ENCODE measurements around the gene CACNA1C.

The CACNA1C gene

DNA sequence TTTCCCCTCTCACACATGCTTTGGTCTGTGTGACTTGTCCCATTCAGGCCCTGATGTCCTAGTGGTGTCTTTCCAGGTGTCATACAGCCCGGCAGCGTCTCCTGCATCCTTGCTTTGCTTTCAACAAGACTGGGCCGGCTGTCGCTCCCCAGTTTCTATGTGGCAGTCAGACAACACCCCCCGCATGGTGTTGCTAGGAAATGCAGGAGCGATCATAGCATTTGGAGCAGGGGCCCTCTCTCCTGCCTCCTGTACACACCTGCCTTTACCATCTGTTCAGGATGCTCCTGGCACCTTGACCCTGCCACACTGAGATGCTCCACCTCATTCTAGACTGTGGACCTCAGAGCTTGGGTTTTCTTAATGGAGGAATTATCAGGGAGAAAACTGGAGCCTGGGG lies 29.5 kb downstream of the CACNA1C start:
- no peak for DNase-seq (ENCODE audit: insufficient read length, low spot score)
- no peak for FAIRE-seq
- TF ChIP-seq PAX5 (IDR thresholded peaks at IDR 0.05; ENCODE audit: insufficient read depth, low read length, severe bottlenecking) (no peak), POU2F2 (IDR thresholded peaks at IDR 0.05; ENCODE audit: low read depth, low read length) (no peak), POLR2AphosphoS5 (IDR thresholded peaks at IDR 0.05; ENCODE audit: low read depth, low read length) (no peak), SPI1 (IDR thresholded peaks at IDR 0.05; ENCODE audit: low read depth, low read length) (no peak), TAF1 (IDR thresholded peaks at IDR 0.05; ENCODE audit: low read depth, low read length) (no peak), POLR2A (IDR thresholded peaks at IDR 0.05; ENCODE audit: low read depth, low read length) (no peak)

DNA sequence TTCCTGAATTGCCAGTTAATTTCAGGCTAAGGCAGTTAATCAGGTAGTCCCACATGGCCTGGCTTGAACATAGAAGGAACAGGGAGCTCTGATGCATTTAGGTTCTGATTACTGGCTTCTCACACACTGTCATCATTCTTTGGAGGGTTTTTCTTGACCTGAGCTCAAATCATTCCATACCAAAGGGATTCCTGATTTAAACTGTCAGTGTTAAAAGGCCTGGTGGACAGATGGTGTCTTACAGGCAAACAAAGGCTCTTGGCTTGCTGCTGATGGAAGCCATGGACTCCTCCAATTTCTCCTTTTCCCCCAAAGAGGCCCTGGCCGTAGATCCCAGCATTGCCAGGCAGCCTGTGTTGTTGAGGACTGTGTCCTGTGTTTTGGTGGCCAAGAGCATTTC lies 30.2 kb downstream of the CACNA1C start:
- no peak for FAIRE-seq
- no peak for DNase-seq (ENCODE audit: insufficient read length, low spot score)
- TF ChIP-seq SPI1 (IDR thresholded peaks at IDR 0.05; ENCODE audit: low read depth, low read length) (no peak), POLR2AphosphoS5 (IDR thresholded peaks at IDR 0.05; ENCODE audit: low read depth, low read length) (no peak), TAF1 (IDR thresholded peaks at IDR 0.05; ENCODE audit: low read depth, low read length) (no peak), POLR2A (IDR thresholded peaks at IDR 0.05; ENCODE audit: low read depth, low read length) (no peak), POU2F2 (IDR thresholded peaks at IDR 0.05; ENCODE audit: low read depth, low read length) (no peak), PAX5 (IDR thresholded peaks at IDR 0.05; ENCODE audit: insufficient read depth, low read length, severe bottlenecking) (no peak)

DNA sequence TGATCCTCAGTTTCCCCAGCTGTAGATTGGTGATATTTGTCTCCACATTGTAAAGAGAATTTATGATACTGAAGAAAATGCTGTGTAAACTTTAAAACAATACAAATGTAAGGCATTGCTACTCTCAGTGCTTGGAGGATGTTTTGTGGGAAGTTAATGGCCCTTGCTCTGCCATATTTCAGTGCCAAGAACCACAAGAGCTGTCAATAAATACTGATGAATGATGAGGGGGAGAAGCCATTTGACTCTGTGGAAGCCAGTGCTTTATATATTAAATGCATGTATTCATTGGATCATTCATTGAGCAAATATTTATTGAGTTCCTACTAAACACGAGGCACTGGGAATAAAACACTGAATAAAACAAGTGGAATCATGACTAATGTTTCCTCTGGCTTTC lies 30.8 kb downstream of the CACNA1C start:
- FAIRE-seq = no peak
- TF ChIP-seq TAF1 (IDR thresholded peaks at IDR 0.05; ENCODE audit: low read depth, low read length) = no peak
- DNase-seq (ENCODE audit: insufficient read length, low spot score) = no peak

DNA sequence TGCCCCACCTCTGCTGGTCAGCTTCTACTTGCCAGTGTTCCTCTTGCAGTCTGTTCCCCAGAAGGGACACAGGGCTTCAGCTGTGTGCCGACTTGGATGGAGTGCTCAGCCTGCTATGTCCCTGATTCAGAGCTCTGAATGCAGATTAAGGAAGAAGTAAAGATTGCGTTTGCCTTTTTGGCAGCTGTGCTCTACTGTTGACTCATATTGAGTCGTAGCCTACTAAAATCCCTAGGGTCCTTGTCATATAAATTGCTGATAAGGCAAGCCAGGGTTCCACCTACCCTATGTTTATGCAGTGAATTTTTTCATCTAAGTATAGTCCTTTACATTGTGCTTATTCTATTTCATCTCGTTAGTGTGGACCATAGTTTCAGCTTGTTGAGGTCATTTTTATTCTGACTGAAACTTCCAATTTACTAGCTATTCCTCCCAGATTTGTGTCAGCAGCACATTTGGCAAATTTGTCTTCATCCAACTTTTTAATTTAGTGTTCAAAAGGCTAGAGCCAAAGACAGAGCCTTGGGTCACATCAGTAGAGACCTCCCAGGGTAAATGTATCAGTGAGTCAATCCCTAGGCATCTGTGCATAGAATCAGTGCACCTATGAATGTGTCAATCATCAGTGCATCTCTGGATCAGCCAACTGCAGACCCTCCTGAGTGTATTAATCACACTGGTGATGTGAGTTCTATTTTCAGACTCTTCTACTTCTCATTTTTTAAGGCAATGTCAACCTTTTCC lies 31.9 kb downstream of the CACNA1C start:
- DNase-seq (ENCODE audit: insufficient read length, low spot score) = no peak
- FAIRE-seq = no peak

DNA sequence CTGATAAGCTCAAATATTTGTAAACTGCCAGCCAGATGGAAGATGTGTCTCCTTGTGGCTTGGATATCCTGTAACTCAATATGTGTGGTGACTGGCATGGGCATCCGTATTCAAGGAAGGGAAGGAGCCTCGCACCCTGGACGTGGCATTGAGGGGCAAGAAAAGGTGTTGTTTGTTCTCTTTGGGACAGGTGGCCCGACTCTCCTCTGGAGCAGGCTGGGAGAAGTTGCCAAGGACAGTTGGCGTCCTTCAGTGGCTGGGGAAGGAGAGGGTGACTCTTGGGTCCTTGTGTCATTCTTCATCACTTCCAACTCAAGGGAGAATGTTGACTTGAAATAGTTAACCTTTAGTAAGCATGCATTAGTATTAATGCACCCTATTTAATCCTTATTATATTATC lies 39.6 kb downstream of the CACNA1C start:
- no peak for TF ChIP-seq POLR2A (IDR thresholded peaks at IDR 0.05; ENCODE audit: low read depth, low read length)
- no peak for TF ChIP-seq SPI1 (IDR thresholded peaks at IDR 0.05; ENCODE audit: low read depth, low read length)
- TF ChIP-seq POU2F2 (IDR thresholded peaks at IDR 0.05; ENCODE audit: low read depth, low read length) = no peak
- no peak for TF ChIP-seq TAF1 (IDR thresholded peaks at IDR 0.05; ENCODE audit: low read depth, low read length)
- no peak for TF ChIP-seq PAX5 (IDR thresholded peaks at IDR 0.05; ENCODE audit: insufficient read depth, low read length, severe bottlenecking)
- TF ChIP-seq POLR2AphosphoS5 (IDR thresholded peaks at IDR 0.05; ENCODE audit: low read depth, low read length) = no peak
- FAIRE-seq = no peak
- DNase-seq (ENCODE audit: insufficient read length, low spot score) = no peak

More for the DNA sequence above, 31.9 kb downstream of the CACNA1C start:
- no peak for TF ChIP-seq PAX5 (IDR thresholded peaks at IDR 0.05; ENCODE audit: insufficient read depth, low read length, severe bottlenecking)
- TF ChIP-seq SPI1 (IDR thresholded peaks at IDR 0.05; ENCODE audit: low read depth, low read length) = no peak

DNA sequence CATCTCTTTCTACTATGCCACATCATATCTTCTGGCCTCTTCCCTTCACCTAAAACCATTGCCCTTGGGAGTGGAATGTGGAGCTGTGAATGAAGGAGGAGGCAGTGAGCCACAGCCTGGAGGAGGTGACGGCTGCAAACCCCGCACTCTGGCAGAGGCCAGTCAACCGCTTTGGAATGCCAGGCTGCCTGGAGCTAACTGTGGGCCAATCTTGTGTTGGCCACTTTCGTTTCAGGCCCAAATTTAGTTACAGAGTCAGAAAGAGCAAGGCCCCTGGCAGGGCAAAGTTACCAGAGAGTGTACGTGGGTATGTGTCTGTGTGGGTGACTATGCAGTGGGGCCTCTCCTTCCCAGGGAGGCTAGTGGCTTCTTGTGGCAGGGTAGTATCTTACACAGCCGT lies 40.1 kb downstream of the CACNA1C start:
- FAIRE-seq (no peak), DNase-seq (ENCODE audit: insufficient read length, low spot score) (no peak)
- TF ChIP-seq TAF1 (IDR thresholded peaks at IDR 0.05; ENCODE audit: low read depth, low read length) = no peak
- no peak for TF ChIP-seq POU2F2 (IDR thresholded peaks at IDR 0.05; ENCODE audit: low read depth, low read length)
- TF ChIP-seq POLR2AphosphoS5 (IDR thresholded peaks at IDR 0.05; ENCODE audit: low read depth, low read length) = no peak
- TF ChIP-seq SPI1 (IDR thresholded peaks at IDR 0.05; ENCODE audit: low read depth, low read length) = no peak
- no peak for TF ChIP-seq POLR2A (IDR thresholded peaks at IDR 0.05; ENCODE audit: low read depth, low read length)
- no peak for TF ChIP-seq PAX5 (IDR thresholded peaks at IDR 0.05; ENCODE audit: insufficient read depth, low read length, severe bottlenecking)

DNA sequence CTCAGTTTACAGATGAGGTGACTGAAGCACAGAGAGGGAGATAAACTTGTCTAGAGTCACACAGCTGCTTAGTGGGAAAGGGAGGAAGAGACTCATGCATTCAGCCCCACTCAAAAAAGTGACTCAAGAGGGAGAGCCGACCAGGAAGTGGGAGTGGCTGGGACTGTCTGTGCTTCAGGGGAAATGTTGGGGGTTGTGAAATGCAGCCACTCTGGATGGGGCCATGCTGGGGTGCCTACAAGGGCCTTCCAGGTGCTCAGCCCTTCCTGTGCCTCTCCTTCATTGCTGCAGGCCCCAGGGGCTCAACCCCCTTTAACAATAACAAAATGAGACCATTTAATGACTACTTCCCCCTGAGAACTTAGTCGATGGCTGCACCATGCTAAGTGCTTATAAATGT lies 41.8 kb downstream of the CACNA1C start:
- no peak for DNase-seq (ENCODE audit: insufficient read length, low spot score)
- no peak for TF ChIP-seq PAX5 (IDR thresholded peaks at IDR 0.05; ENCODE audit: insufficient read depth, low read length, severe bottlenecking)
- TF ChIP-seq POLR2AphosphoS5 (IDR thresholded peaks at IDR 0.05; ENCODE audit: low read depth, low read length) = no peak
- no peak for TF ChIP-seq POU2F2 (IDR thresholded peaks at IDR 0.05; ENCODE audit: low read depth, low read length)
- no peak for TF ChIP-seq TAF1 (IDR thresholded peaks at IDR 0.05; ENCODE audit: low read depth, low read length)
- TF ChIP-seq POLR2A (IDR thresholded peaks at IDR 0.05; ENCODE audit: low read depth, low read length) = no peak
- TF ChIP-seq SPI1 (IDR thresholded peaks at IDR 0.05; ENCODE audit: low read depth, low read length) = no peak
- no peak for FAIRE-seq

DNA sequence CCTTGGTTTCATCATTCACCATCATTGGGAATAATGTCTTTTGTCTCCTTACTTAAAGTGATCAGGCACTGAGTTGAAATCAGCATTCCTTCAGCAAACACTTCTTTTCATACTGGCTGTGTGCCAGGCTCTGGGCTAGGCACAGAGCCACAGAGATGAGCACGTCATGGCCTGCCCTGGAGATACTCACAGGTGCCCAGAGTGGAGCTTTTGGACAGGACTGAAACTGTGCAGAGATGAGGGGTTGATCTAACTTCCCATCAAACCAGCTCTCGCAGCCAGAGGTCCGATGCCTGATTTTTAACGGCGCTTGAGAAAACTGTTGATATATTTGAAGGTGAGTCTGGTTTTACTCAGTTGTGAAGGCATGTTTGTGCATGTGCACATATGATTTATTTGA lies 43.1 kb downstream of the CACNA1C start:
- DNase-seq (ENCODE audit: insufficient read length, low spot score) (no peak), FAIRE-seq (no peak)
- TF ChIP-seq PAX5 (IDR thresholded peaks at IDR 0.05; ENCODE audit: insufficient read depth, low read length, severe bottlenecking) (no peak), POU2F2 (IDR thresholded peaks at IDR 0.05; ENCODE audit: low read depth, low read length) (no peak), POLR2A (IDR thresholded peaks at IDR 0.05; ENCODE audit: low read depth, low read length) (no peak), SPI1 (IDR thresholded peaks at IDR 0.05; ENCODE audit: low read depth, low read length) (no peak), POLR2AphosphoS5 (IDR thresholded peaks at IDR 0.05; ENCODE audit: low read depth, low read length) (no peak), TAF1 (IDR thresholded peaks at IDR 0.05; ENCODE audit: low read depth, low read length) (no peak)

DNA sequence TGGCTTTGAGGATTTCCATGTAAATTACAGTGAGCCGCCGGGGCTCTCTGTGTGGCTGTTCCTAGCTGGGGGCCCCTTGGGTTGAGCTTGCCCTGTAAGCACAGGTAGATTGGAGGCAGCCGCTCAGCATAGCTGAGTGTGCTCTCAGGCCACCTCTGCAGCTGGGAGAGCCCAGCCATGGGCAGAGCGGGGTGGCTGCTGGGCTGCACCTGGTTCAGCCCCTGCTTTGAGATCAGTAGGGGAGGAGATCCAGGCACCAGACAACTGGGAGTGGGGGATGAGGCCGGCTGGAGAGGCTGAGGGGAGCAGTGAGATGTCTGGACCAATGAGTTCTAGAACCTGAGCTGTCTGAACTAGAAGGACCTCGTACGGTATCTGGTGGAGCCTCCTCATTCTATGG lies 44.8 kb downstream of the CACNA1C start:
- TF ChIP-seq SPI1 (IDR thresholded peaks at IDR 0.05; ENCODE audit: low read depth, low read length) (no peak), POLR2A (IDR thresholded peaks at IDR 0.05; ENCODE audit: low read depth, low read length) (no peak), PAX5 (IDR thresholded peaks at IDR 0.05; ENCODE audit: insufficient read depth, low read length, severe bottlenecking) (no peak), TAF1 (IDR thresholded peaks at IDR 0.05; ENCODE audit: low read depth, low read length) (no peak), POLR2AphosphoS5 (IDR thresholded peaks at IDR 0.05; ENCODE audit: low read depth, low read length) (no peak), POU2F2 (IDR thresholded peaks at IDR 0.05; ENCODE audit: low read depth, low read length) (no peak)
- FAIRE-seq (no peak), DNase-seq (ENCODE audit: insufficient read length, low spot score) (no peak)

DNA sequence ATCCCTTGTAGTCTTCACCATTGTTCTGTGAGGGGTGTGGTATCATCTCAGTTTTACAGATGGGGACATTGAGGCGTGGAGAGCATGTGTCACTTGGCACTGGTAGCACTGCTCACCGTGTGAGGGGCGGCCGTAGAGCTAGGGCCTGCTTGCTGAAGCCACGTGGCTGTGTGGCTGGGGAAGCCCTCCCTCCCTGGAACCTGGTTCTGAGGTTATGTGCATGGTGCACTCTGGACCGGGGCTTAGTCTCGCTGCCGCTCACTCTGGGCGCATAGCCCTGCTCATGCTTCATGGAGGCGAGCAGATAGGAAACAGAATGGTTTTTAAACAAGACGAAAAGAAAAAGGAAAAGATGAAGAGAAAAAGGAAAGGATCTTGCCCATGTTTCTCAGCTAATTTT lies 46.1 kb downstream of the CACNA1C start:
- no peak for TF ChIP-seq POLR2AphosphoS5 (IDR thresholded peaks at IDR 0.05; ENCODE audit: low read depth, low read length)
- no peak for TF ChIP-seq SPI1 (IDR thresholded peaks at IDR 0.05; ENCODE audit: low read depth, low read length)
- DNase-seq (ENCODE audit: insufficient read length, low spot score) (no peak), FAIRE-seq (no peak)

Measured in GM12891 (cell line).